Large intestine (tissue), 3 donors: ENCODE results near the gene CYYR1. TPM values are rescaled to one million over a fixed set of nuclear protein-coding genes. Genes with fewer than 3 reads are reported as not detected.
A peak's percentile ranks its signal among the peaks of the same experiment; 100 is the strongest.

Experiments
- DNase-seq, 2 donors: peaks; one replicate each; pipeline versions ENCODE4 v3.0.0 to v3.0.0-alpha.2; 2013
- H3K27ac ChIP-seq: one replicate; pipeline ENCODE4 v1.5.1; 2013; ENCODE audit warnings: low read length
- H3K27me3 ChIP-seq: 2 replicates; pipeline ENCODE4 v1.6.1; 2013; ENCODE audit warnings: low read length; ENCODE audit not compliant: control insufficient read depth, insufficient read depth
- H3K36me3 ChIP-seq: 2 replicates; pipeline ENCODE4 v1.6.1; 2013; ENCODE audit warnings: low read length; ENCODE audit not compliant: control insufficient read depth, insufficient read depth
- H3K4me1 ChIP-seq: one replicate; pipeline ENCODE4 v1.6.1; 2013; ENCODE audit warnings: low read length; ENCODE audit not compliant: control insufficient read depth, insufficient read depth
- H3K4me3 ChIP-seq: one replicate; pipeline ENCODE4 v1.5.1; 2013; ENCODE audit warnings: low read length
- H3K9me3 ChIP-seq: one replicate; pipeline ENCODE4 v1.6.1; 2013; ENCODE audit warnings: mild to moderate bottlenecking, low read depth, low read length, moderate library complexity; ENCODE audit not compliant: control insufficient read depth
- WGBS: methylation state at CpG from one replicate; pipeline ENCODE4 v1.1.5; 2013; ENCODE audit warnings: low lambda C conversion rate; ENCODE audit not compliant: insufficient coverage; 5-methylcytosine and 5-hydroxymethylcytosine counted together
- polyA plus RNA-seq: library from polyadenylated mRNA; unstranded; fragments of 120-200 nt; gene quantifications from one replicate; pipeline ENCODE4 v1.2.1, GENCODE V29; 2013

The CYYR1 gene
- polyA plus RNA-seq, 1 donor: 6.4 TPM

GRCh38 chr21:26587736-26588201, 14.7 kb upstream of the CYYR1 start:
- no peaks in the 10 kb centered on the region for H3K36me3 ChIP-seq
- no peaks in the 10 kb centered on the region for H3K4me1 ChIP-seq
- no peak for DNase-seq
- H3K27me3 ChIP-seq: no peaks in the 10 kb centered on the region
- H3K9me3 ChIP-seq: no peaks in the 10 kb centered on the region
- H3K4me3 ChIP-seq: no peak overlapping the region
- no peak overlapping the region for H3K27ac ChIP-seq
- 82% methylated on average over 4 of the region's 9 CpGs for WGBS

- Histone ChIP-seq H3K27ac (no peak overlapping the region), H3K27me3 (no peaks in the 10 kb centered on the region), H3K36me3 (no peaks in the 10 kb centered on the region), H3K4me1 (no peaks in the 10 kb centered on the region), H3K4me3 (no peak overlapping the region), H3K9me3 (peaks cover 3% of the 10 kb centered on the region)
- DNase-seq: no peak
- WGBS: no CpG with 5 or more reads among the region's 3 CpGs
Observed at GRCh38 chr21:26583769-26584168, 10.7 kb upstream of the CYYR1 start.

GRCh38 chr21:26581818-26582217, 8.7 kb upstream of the CYYR1 start:
- Histone ChIP-seq H3K4me3 (no peak overlapping the region), H3K9me3 (peaks cover 3% of the 10 kb centered on the region), H3K36me3 (no peaks in the 10 kb centered on the region), H3K4me1 (no peaks in the 10 kb centered on the region), H3K27ac (no peak overlapping the region), H3K27me3 (no peaks in the 10 kb centered on the region)
- 100% methylated on average over 1 of the region's 1 CpG for WGBS
- no peak for DNase-seq

- H3K4me3 ChIP-seq: peak overlapping the region; percentile 51
- 50% methylated on average over 1 of the region's 11 CpGs for WGBS
- no peaks in the 10 kb centered on the region for H3K36me3 ChIP-seq
- DNase-seq: no peak
- H3K4me1 ChIP-seq: no peaks in the 10 kb centered on the region
- H3K27ac ChIP-seq: peak overlapping the region; percentile 64
- H3K27me3 ChIP-seq: peaks cover 10% of the 10 kb centered on the region
- H3K9me3 ChIP-seq: peaks cover 4% of the 10 kb centered on the region
Observed at GRCh38 chr21:26572076-26572701, 897 bp downstream of the CYYR1 start.

- H3K4me1 ChIP-seq: no peaks in the 10 kb centered on the region
- DNase-seq: no peak
- H3K36me3 ChIP-seq: no peaks in the 10 kb centered on the region
- H3K27me3 ChIP-seq: peaks cover 10% of the 10 kb centered on the region
- no peak overlapping the region for H3K27ac ChIP-seq
- H3K4me3 ChIP-seq: no peak overlapping the region
- H3K9me3 ChIP-seq: peaks cover 4% of the 10 kb centered on the region
- WGBS: no CpG with 5 or more reads among the region's 3 CpGs
Observed at GRCh38 chr21:26570203-26570602, 2.9 kb downstream of the CYYR1 start.

- Histone ChIP-seq H3K27ac (no peak overlapping the region), H3K27me3 (no peaks in the 10 kb centered on the region), H3K4me1 (no peaks in the 10 kb centered on the region), H3K36me3 (no peaks in the 10 kb centered on the region), H3K9me3 (no peaks in the 10 kb centered on the region), H3K4me3 (no peak overlapping the region)
- no peak for DNase-seq
- no CpG with 5 or more reads among the region's 2 CpGs for WGBS
Observed at GRCh38 chr21:26565546-26565945, 7.5 kb downstream of the CYYR1 start.

GRCh38 chr21:26565111-26565510, 8.0 kb downstream of the CYYR1 start:
- H3K4me1 ChIP-seq: no peaks in the 10 kb centered on the region
- no peak for DNase-seq
- H3K27me3 ChIP-seq: no peaks in the 10 kb centered on the region
- no peak overlapping the region for H3K27ac ChIP-seq
- no peaks in the 10 kb centered on the region for H3K36me3 ChIP-seq
- H3K4me3 ChIP-seq: no peak overlapping the region
- WGBS: no CpG with 5 or more reads among the region's 6 CpGs
- no peaks in the 10 kb centered on the region for H3K9me3 ChIP-seq

GRCh38 chr21:26563856-26564503, 9.1 kb downstream of the CYYR1 start:
- H3K9me3 ChIP-seq: no peaks in the 10 kb centered on the region
- H3K36me3 ChIP-seq: no peaks in the 10 kb centered on the region
- no peaks in the 10 kb centered on the region for H3K27me3 ChIP-seq
- H3K4me3 ChIP-seq: no peak overlapping the region
- no peak for DNase-seq
- WGBS: 50% methylated on average over 2 of the region's 5 CpGs
- no peaks in the 10 kb centered on the region for H3K4me1 ChIP-seq
- no peak overlapping the region for H3K27ac ChIP-seq

GRCh38 chr21:26560612-26561011, 12.5 kb downstream of the CYYR1 start:
- H3K36me3 ChIP-seq: no peaks in the 10 kb centered on the region
- WGBS: no CpG with 5 or more reads among the region's 3 CpGs
- H3K4me3 ChIP-seq: no peak overlapping the region
- no peaks in the 10 kb centered on the region for H3K9me3 ChIP-seq
- H3K27ac ChIP-seq: no peak overlapping the region
- H3K27me3 ChIP-seq: no peaks in the 10 kb centered on the region
- no peaks in the 10 kb centered on the region for H3K4me1 ChIP-seq
- no peak for DNase-seq

GRCh38 chr21:26559099-26559498, 14.0 kb downstream of the CYYR1 start:
- DNase-seq: no peak
- WGBS: 87% methylated on average over 3 of the region's 5 CpGs

GRCh38 chr21:26557106-26557505, 16.0 kb downstream of the CYYR1 start:
- no peaks in the 10 kb centered on the region for H3K36me3 ChIP-seq
- H3K4me3 ChIP-seq: no peak overlapping the region
- no peaks in the 10 kb centered on the region for H3K4me1 ChIP-seq
- no peak for DNase-seq
- H3K27me3 ChIP-seq: no peaks in the 10 kb centered on the region
- H3K9me3 ChIP-seq: no peaks in the 10 kb centered on the region
- H3K27ac ChIP-seq: no peak overlapping the region
- 95% methylated on average over 4 of the region's 4 CpGs for WGBS

More at GRCh38 chr21:26559099-26559498, 14.0 kb downstream of the CYYR1 start:
- Histone ChIP-seq H3K36me3 (no peaks in the 10 kb centered on the region), H3K9me3 (no peaks in the 10 kb centered on the region), H3K27me3 (no peaks in the 10 kb centered on the region), H3K27ac (no peak overlapping the region), H3K4me3 (no peak overlapping the region), H3K4me1 (no peaks in the 10 kb centered on the region)
